Lung (tissue), 12 donors: Measurements from ENCODE around the gene NPAS3. TPM values are rescaled to one million over a fixed set of nuclear protein-coding genes. Genes with fewer than 3 reads are reported as not detected.

Experiments
- ATAC-seq: fragments of 200-7000 bp; cut with Tn5 transposase; one replicate; pipeline ENCODE4 v1.9.1; 2020; ENCODE audit warnings: moderate number of reproducible peaks; ENCODE audit not compliant: insufficient read depth, low FRiP score
- DNase-seq, 3 donors: peaks; one replicate each; pipeline ENCODE4 v3.0.0-alpha.2; 2013 to 2017
- H3K27ac ChIP-seq, 2 donors: one replicate each; pipeline ENCODE4 v1.5.1; 2013; ENCODE audit warnings: mild to moderate bottlenecking in 2 of 2, moderate library complexity in 2 of 2, control low read depth in 1 of 2, inconsistent platforms in 1 of 2, low read depth in 1 of 2, low read length in 1 of 2
- H3K27me3 ChIP-seq, 3 donors: one replicate each; pipeline ENCODE4 v1.5.1; 2013; ENCODE audit warnings: low read length in 2 of 3; ENCODE audit not compliant: control insufficient read depth in 3 of 3, insufficient read depth in 3 of 3
- H3K36me3 ChIP-seq, 4 donors: one replicate each; pipeline ENCODE4 v1.5.1; 2013; ENCODE audit warnings: low read length in 4 of 4, mild to moderate bottlenecking in 1 of 4, moderate library complexity in 1 of 4; ENCODE audit not compliant: control insufficient read depth in 4 of 4, insufficient read depth in 4 of 4
- H3K4me1 ChIP-seq, 5 donors: one replicate each; pipeline ENCODE4 v1.5.1; 2013; ENCODE audit warnings: low read length in 5 of 5, mild to moderate bottlenecking in 2 of 5, moderate library complexity in 1 of 5; ENCODE audit not compliant: control insufficient read depth in 5 of 5, insufficient read depth in 5 of 5
- H3K4me3 ChIP-seq: one replicate; pipeline ENCODE4 v1.5.1; 2013; ENCODE audit warnings: mild to moderate bottlenecking, control low read depth, moderate library complexity
- H3K9ac ChIP-seq, 2 donors: one replicate each; pipeline ENCODE4 v1.5.1; 2013; ENCODE audit warnings: low read length in 2 of 2, control low read depth in 1 of 2; ENCODE audit not compliant: insufficient read depth in 1 of 2
- H3K9me3 ChIP-seq, 4 donors: one replicate each; pipeline ENCODE4 v1.5.1; 2013; ENCODE audit warnings: low read length in 3 of 4, mild to moderate bottlenecking in 1 of 4, moderate library complexity in 1 of 4; ENCODE audit not compliant: control insufficient read depth in 4 of 4, insufficient read depth in 3 of 4
- WGBS, 2 donors: extraction: QIAGEN DNeasy Blood & Tissue Kit; methylation state at CpG; one replicate each; pipeline ENCODE4 v1.1.7; 2013; 5-methylcytosine and 5-hydroxymethylcytosine counted together
- polyA plus RNA-seq, 2 donors: library from polyadenylated mRNA; stranded (reverse); fragments of 200-250 nt; gene quantifications; one replicate each; pipeline ENCODE4 v1.2.1, GENCODE V29; 2013
- total RNA-seq, 2 donors: library from RNA; depleted of rRNA in 1 of 2; stranded (reverse); fragments of >200 nt in 1 of 2; gene quantifications; one replicate each; pipeline ENCODE4 v1.2.1, GENCODE V29; 2014 to 2021
- TF ChIP-seq, protein P1 (sequence below): IDR thresholded peaks from 2 replicates; pipeline ENCODE4 v1.5.1; 2012; ENCODE audit warnings: mild to moderate bottlenecking; ENCODE audit errors: control extremely low read depth, extremely low read depth
- donor health status: control.
- donor health status: control.
- donor health status: Bipolar disorder and iron deficiency.
- donor health status: healthy.
- donor health status: DM: yes; HTN: yes; CAD: no.

Gene NPAS3
- total and polyA plus RNA-seq, 4 donors = 0.13 to 0.48 (median 0.33) TPM

DNA sequence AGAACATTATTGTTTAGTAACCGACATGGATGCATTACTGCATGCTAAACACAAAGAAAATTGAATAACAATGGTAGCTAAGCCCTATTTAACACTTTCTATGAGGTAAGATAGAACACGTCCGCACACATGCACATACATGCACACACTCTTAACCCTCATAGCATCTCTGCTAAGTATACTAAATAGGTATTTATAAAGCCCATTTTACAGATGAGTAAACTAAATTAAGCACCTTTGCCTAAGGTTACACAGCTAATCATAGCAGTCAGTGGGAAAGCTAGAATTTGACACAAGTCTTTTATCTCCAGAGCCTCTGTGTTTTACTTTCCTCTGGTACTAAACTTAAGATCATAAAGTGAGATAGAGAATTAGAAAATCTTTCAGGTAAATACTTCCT, 577.2 kb downstream of the NPAS3 start:
- ATAC-seq (no peak), DNase-seq (no peak)
- Histone ChIP-seq H3K4me3 (no peak overlapping the region), H3K9ac (no peak overlapping the region), H3K27ac (no peak overlapping the region), H3K9me3 (no peaks in the 10 kb centered on the region), H3K36me3 (no peaks in the 10 kb centered on the region), H3K27me3 (no peaks in the 10 kb centered on the region), H3K4me1 (peaks cover 0 to 13% (median 0%) of the 10 kb centered on the region in 5 donors)
- WGBS, 2 donors = 91 to 96% methylated on average over 3 of the region's 3 CpGs
- TF ChIP-seq, protein P1, sequence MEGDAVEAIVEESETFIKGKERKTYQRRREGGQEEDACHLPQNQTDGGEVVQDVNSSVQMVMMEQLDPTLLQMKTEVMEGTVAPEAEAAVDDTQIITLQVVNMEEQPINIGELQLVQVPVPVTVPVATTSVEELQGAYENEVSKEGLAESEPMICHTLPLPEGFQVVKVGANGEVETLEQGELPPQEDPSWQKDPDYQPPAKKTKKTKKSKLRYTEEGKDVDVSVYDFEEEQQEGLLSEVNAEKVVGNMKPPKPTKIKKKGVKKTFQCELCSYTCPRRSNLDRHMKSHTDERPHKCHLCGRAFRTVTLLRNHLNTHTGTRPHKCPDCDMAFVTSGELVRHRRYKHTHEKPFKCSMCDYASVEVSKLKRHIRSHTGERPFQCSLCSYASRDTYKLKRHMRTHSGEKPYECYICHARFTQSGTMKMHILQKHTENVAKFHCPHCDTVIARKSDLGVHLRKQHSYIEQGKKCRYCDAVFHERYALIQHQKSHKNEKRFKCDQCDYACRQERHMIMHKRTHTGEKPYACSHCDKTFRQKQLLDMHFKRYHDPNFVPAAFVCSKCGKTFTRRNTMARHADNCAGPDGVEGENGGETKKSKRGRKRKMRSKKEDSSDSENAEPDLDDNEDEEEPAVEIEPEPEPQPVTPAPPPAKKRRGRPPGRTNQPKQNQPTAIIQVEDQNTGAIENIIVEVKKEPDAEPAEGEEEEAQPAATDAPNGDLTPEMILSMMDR = no peak

DNA sequence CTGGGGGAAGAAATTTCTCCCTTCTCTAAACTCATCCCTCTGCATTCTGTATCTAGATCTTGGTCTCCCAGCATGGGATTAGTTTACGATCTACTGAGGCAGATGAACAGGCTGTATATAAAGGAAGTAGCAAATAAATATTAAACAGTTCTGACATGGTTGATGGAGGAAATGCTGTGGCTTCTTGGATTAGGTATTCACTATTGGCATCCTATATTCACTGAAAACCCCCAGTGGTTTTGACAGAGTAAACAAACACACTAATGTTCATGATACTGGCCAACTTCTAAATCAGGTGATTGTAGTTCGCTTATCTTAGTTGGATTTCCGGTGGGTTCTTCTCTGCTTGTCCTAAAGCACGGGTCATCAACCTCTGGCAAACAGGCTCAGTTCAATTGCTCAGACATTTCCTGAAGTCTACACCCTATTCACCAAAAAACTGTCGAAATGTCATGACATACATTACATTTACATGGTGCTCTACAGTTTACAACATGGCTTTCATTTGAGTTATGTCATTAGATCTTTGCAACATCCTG, 578.3 kb downstream of the NPAS3 start:
- WGBS, 2 donors = 82 to 83% methylated on average over 5 of the region's 5 CpGs
- no peak overlapping the region for H3K27ac ChIP-seq
- H3K4me3 ChIP-seq = no peak overlapping the region
- no peaks in the 10 kb centered on the region for H3K9me3 ChIP-seq
- H3K36me3 ChIP-seq = no peaks in the 10 kb centered on the region
- TF ChIP-seq, protein P1 = no peak
- ATAC-seq (no peak), DNase-seq (no peak)
- H3K4me1 ChIP-seq = peaks cover 0 to 6% (median 0%) of the 10 kb centered on the region in 5 donors
- H3K27me3 ChIP-seq = no peaks in the 10 kb centered on the region
- no peak overlapping the region for H3K9ac ChIP-seq

DNA sequence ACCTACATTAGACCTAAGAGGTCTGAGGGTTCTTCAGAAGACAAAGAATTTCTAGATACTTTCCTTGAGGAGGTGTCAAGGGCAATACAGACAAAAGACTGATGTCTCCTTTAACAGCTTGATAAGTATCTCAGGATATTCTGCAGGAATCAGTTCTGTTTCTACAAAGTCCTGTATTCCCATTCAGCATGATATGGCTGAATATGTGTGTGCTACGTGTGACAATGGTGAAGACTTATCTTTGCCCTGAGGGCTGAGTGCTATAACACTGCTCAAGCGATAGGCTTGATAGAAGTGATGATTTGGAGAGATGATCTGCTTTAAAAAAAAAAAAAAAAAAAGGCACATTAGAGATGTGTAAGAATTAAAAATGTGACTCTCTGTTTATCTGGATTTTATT, 582.5 kb downstream of the NPAS3 start:
- Histone ChIP-seq H3K27me3 (no peaks in the 10 kb centered on the region), H3K36me3 (no peaks in the 10 kb centered on the region), H3K4me3 (no peak overlapping the region), H3K9ac (no peak overlapping the region), H3K27ac (no peak overlapping the region), H3K4me1 (peaks cover 0 to 3% (median 0%) of the 10 kb centered on the region in 5 donors), H3K9me3 (no peaks in the 10 kb centered on the region)
- WGBS, 2 donors = 83 to 89% methylated on average over 2 of the region's 2 CpGs
- TF ChIP-seq, protein P1 = no peak
- DNase-seq (no peak), ATAC-seq (no peak)

- DNase-seq (no peak), ATAC-seq (no peak)
- no peaks in the 10 kb centered on the region for H3K27me3 ChIP-seq
- 62 to 63% methylated on average over 1 of the region's 1 CpG for WGBS, 2 donors
- no peak overlapping the region for H3K4me3 ChIP-seq
- no peak overlapping the region for H3K9ac ChIP-seq
- H3K9me3 ChIP-seq = no peaks in the 10 kb centered on the region
- TF ChIP-seq, protein P1 = no peak
- no peaks in the 10 kb centered on the region for H3K36me3 ChIP-seq
- no peak overlapping the region for H3K27ac ChIP-seq
- H3K4me1 ChIP-seq = peaks cover 0 to 3% (median 0%) of the 10 kb centered on the region in 5 donors
Observed at GRCh38 chr14:33524244-33524643, 585.6 kb downstream of the NPAS3 start.
